MCF 10A (cell line): ENCODE results near the gene CIAO1. TPM values are rescaled to one million over a fixed set of nuclear protein-coding genes. Genes with fewer than 3 reads are reported as not detected.

Experiments
- BruUV-seq: library from RNA; stranded (reverse); fragments of 400-500 nt; replicated peaks from 2 replicates; lab custom pipeline; 2021; lab: Mats Ljungman, UMichigan
- CTCF ChIA-PET: fragments of 300-600 bp; sonication (Branson Sonifier 250); formaldehyde crosslinking; extraction: SDS; loops from one replicate; lab custom pipeline; 2021; ENCODE audit warnings: antibody characterized with exemption, inconsistent platforms; lab: Yijun Ruan, JAX
- POLR2A ChIA-PET: fragments of 300-600, 350-650 bp; sonication (Branson Sonifier 250); formaldehyde crosslinking; extraction: SDS; loops from one replicate; lab custom pipeline; 2020; ENCODE audit warnings: antibody characterized with exemption, inconsistent platforms; lab: Yijun Ruan, JAX
- DNase-seq: peaks from one replicate; pipeline ENCODE4 v3.0.0-alpha.2; 2018; ENCODE audit not compliant: unreplicated experiment
- H3K27ac Mint-ChIP-seq: one replicate; pipeline ENCODE4 v1.8.0; 2022; ENCODE audit warnings: mild to moderate bottlenecking, low read depth, mixed read lengths; ENCODE audit not compliant: unreplicated experiment
- H3K27me3 Mint-ChIP-seq: one replicate; pipeline ENCODE4 v1.8.0; 2022; ENCODE audit warnings: mixed read lengths; ENCODE audit not compliant: insufficient read depth, unreplicated experiment
- H3K36me3 Mint-ChIP-seq: one replicate; pipeline ENCODE4 v1.8.0; 2022; ENCODE audit warnings: mild to moderate bottlenecking, moderate library complexity, mixed read lengths; ENCODE audit not compliant: insufficient read depth, unreplicated experiment
- H3K4me1 Mint-ChIP-seq: one replicate; pipeline ENCODE4 v1.8.0; 2022; ENCODE audit warnings: mixed read lengths; ENCODE audit not compliant: insufficient read depth, unreplicated experiment
- H3K4me3 Mint-ChIP-seq: one replicate; pipeline ENCODE4 v1.8.0; 2022; ENCODE audit warnings: mild to moderate bottlenecking, moderate library complexity, mixed read lengths; ENCODE audit not compliant: unreplicated experiment
- H3K9me3 Mint-ChIP-seq: one replicate; pipeline ENCODE4 v1.8.0; 2022; ENCODE audit warnings: mixed read lengths; ENCODE audit not compliant: unreplicated experiment
- CTCF ChIP-seq: fragments of 200-600 bp; IDR thresholded peaks from one replicate; pipeline ENCODE4 v1.8.0; 2022; ENCODE audit warnings: antibody characterized with exemption, mild to moderate bottlenecking; ENCODE audit not compliant: unreplicated experiment
- intact Hi-C: fragments of 100-400 bp; cut with micrococcal nuclease; formaldehyde crosslinking; loops from 2 replicates; pipeline ENCODE4 v1.14.1; 2022
- total RNA-seq: library from RNA; stranded (reverse); gene quantifications from 2 replicates; pipeline ENCODE4 v1.2.3, GENCODE V29; 2022

CIAO1 gene
- total RNA-seq, 1 experiment from 2014 or later: 62.3 TPM

- Mint-ChIP-seq H3K4me3 (peak overlapping the region; percentile 95), H3K27ac (peak overlapping the region; percentile 96), H3K36me3 (peaks cover 48% of the 10 kb centered on the region), H3K4me1 (peaks cover 25% of the 10 kb centered on the region), H3K9me3 (no peaks in the 10 kb centered on the region), H3K27me3 (no peaks in the 10 kb centered on the region)
- BruUV-seq: TSS peak; percentile 90
- no peak for DNase-seq
- CTCF ChIA-PET: interaction anchor here (0.6 to 2.1 kb wide), 8 partner anchors 15 to 1142 kb away, joined by 3 to 6 read pairs (median 3); no protein-coding TSS in a partner anchor
- POLR2A ChIA-PET: interaction anchor here (0.6 to 5.0 kb wide), 18 partner anchors 10 to 229 kb away, joined by 3 to 78 read pairs (median 8); partner anchors contain the start of genes CIAO1, NCAPH, NEURL3 and STARD7
- intact Hi-C loops: loop anchor here (1.0 to 2.0 kb wide), 2 partner anchors 29 to 203 kb away; partner anchors contain the start of gene NCAPH
- TF ChIP-seq CTCF: no peak
Measured at GRCh38 chr2:96305979-96306308, 39.9 kb downstream of the CIAO1 start.

GRCh38 chr2:96306370-96306769 is 40.3 kb downstream of the CIAO1 start:
- DNase-seq: no peak
- ChIA-PET CTCF (interaction anchor here (0.6 to 2.1 kb wide), 7 partner anchors 14 to 1142 kb away, joined by 3 to 6 read pairs (median 3); no protein-coding TSS in a partner anchor), POLR2A (interaction anchor here (0.6 to 5.0 kb wide), 15 partner anchors 10 to 229 kb away, joined by 3 to 78 read pairs (median 8); partner anchors contain the start of genes CIAO1 and NCAPH)
- Mint-ChIP-seq H3K4me1 (peaks cover 25% of the 10 kb centered on the region), H3K36me3 (peaks cover 44% of the 10 kb centered on the region), H3K27me3 (no peaks in the 10 kb centered on the region), H3K4me3 (peak overlapping the region; percentile 95), H3K27ac (peak overlapping the region; percentile 96), H3K9me3 (no peaks in the 10 kb centered on the region)
- TF ChIP-seq CTCF: no peak
- no TSS peak for BruUV-seq
- intact Hi-C loops: no loop called here

GRCh38 chr2:96308248-96308647 is 42.2 kb downstream of the CIAO1 start:
- TF ChIP-seq CTCF: no peak
- ChIA-PET CTCF (interaction anchor here (0.7 kb wide), 1 partner anchor 98 kb away, joined by 3 read pairs; no protein-coding TSS in a partner anchor), POLR2A (interaction anchor here (0.6 to 5.0 kb wide), 4 partner anchors 13 to 246 kb away, joined by 3 to 78 read pairs (median 4); no protein-coding TSS in a partner anchor)
- H3K9me3 Mint-ChIP-seq: no peaks in the 10 kb centered on the region
- no peaks in the 10 kb centered on the region for H3K27me3 Mint-ChIP-seq
- H3K4me1 Mint-ChIP-seq: peaks cover 19% of the 10 kb centered on the region
- intact Hi-C loops: no loop called here
- H3K27ac Mint-ChIP-seq: peak overlapping the region; percentile 59
- no peak overlapping the region for H3K4me3 Mint-ChIP-seq
- H3K36me3 Mint-ChIP-seq: peaks cover 25% of the 10 kb centered on the region
- BruUV-seq: no TSS peak
- no peak for DNase-seq

- no peaks in the 10 kb centered on the region for H3K4me1 Mint-ChIP-seq
- no TSS peak for BruUV-seq
- no peak overlapping the region for H3K27ac Mint-ChIP-seq
- intact Hi-C loops: no loop called here
- H3K9me3 Mint-ChIP-seq: no peaks in the 10 kb centered on the region
- no peaks in the 10 kb centered on the region for H3K36me3 Mint-ChIP-seq
- DNase-seq: no peak
- no peak overlapping the region for H3K4me3 Mint-ChIP-seq
- peaks cover 13% of the 10 kb centered on the region for H3K27me3 Mint-ChIP-seq
- TF ChIP-seq CTCF: no peak
- POLR2A ChIA-PET: no interaction called here
- CTCF ChIA-PET: no interaction called here
Measured at GRCh38 chr2:96315005-96315399, 49.0 kb downstream of the CIAO1 start.
